Renal pelvis (tissue), 4 donors: ENCODE measurements around the gene INO80. TPM values are rescaled to one million over a fixed set of nuclear protein-coding genes. Genes with fewer than 3 reads are reported as not detected.

Source experiments
- DNase-seq: peaks from one replicate; pipeline ENCODE4 v3.0.0-alpha.2; 2013
- polyA plus RNA-seq, 3 donors: library from polyadenylated mRNA; unstranded; fragments of 120-200 nt; gene quantifications; one replicate each; pipeline ENCODE4 v1.2.1, GENCODE V29; 2013; ENCODE audit not compliant: insufficient read length in 3 of 3

The INO80 gene
- polyA plus RNA-seq, 3 donors = 23.1 to 25.7 (median 25.7) TPM

GRCh38 chr15:40949756-40950207, 166.3 kb downstream of the INO80 start:
- DNase-seq = no peak

GRCh38 chr15:40948706-40949473, 167.2 kb downstream of the INO80 start:
- DNase-seq = no peak

GRCh38 chr15:40944510-40945296, 171.4 kb downstream of the INO80 start:
- DNase-seq = no peak

DNA sequence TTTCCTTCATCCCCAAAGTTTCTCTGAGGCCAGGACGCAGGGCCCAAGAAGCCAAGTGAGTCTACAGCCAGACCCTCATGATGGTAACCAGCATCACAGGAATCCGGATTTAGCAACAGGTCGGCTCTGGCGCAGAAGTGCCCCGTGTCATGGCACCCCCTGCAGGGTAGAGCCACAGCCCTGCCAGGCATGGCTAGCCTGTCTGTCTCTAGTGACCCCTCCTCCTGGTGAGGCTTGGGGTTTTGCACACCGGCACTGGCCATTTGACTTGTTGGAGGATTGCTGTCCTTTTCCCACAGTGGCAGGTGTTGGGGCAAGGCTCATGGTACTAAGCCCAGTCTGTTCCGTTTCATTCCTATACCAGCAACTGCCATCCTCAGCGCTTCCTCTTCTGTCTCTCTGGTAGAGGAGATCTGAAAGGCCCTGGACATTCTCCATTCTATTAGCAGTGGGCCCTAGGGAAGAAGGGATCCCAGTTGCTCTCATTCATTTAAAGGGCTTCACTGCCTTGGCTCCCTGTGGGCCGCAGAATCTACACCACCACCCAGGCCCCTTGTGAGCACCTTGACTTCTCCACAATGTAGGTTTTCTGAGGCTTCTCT, 172.2 kb downstream of the INO80 start:
- no peak for DNase-seq

- DNase-seq = no peak
Observed at GRCh38 chr15:40942878-40943277, 173.2 kb downstream of the INO80 start.

- no peak for DNase-seq
Observed at GRCh38 chr15:40942337-40942854, 173.7 kb downstream of the INO80 start.

- DNase-seq = peak; percentile 84
Observed at GRCh38 chr15:40941528-40942336, 174.3 kb downstream of the INO80 start.

DNA sequence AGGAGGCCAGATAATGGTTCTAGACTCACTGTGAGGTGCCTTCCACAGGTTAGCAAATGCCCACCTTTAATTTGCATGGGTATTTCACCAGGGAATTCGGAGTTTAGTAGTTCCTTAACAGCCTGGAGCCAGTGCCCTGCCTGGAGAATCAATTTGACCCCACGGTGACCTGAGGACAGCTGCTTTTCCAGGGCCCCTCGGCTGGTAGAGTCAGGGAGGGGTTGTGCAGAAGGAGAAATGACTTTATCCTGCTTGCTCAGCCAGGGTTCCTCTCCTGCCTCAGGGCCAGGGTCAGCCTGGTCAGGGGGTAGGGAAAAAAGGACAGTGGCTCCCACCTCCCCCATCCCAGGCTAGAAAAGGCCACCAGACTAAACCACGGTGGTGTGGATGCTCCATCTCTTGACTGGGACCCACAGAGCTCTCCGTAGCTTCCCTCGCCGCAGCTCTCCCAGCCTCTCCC, 175.0 kb downstream of the INO80 start:
- no peak for DNase-seq

- no peak for DNase-seq
Observed at GRCh38 chr15:40940296-40940801, 175.7 kb downstream of the INO80 start.

DNA sequence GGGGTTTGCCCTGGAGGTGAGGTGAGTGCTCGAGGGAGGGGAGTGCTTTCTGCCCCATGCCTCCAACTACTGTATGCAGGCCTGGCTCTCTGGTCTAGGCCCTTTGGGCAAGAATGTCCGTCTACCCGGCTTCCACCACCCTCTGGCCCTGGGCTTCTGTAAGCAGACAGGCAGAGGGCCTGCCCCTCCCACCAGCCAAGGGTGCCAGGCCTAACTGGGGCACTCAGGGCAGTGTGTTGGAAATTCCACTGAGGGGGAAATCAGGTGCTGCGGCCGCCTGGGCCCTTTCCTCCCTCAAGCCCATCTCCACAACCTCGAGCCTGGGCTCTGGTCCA, 177.6 kb downstream of the INO80 start:
- DNase-seq = no peak

DNA sequence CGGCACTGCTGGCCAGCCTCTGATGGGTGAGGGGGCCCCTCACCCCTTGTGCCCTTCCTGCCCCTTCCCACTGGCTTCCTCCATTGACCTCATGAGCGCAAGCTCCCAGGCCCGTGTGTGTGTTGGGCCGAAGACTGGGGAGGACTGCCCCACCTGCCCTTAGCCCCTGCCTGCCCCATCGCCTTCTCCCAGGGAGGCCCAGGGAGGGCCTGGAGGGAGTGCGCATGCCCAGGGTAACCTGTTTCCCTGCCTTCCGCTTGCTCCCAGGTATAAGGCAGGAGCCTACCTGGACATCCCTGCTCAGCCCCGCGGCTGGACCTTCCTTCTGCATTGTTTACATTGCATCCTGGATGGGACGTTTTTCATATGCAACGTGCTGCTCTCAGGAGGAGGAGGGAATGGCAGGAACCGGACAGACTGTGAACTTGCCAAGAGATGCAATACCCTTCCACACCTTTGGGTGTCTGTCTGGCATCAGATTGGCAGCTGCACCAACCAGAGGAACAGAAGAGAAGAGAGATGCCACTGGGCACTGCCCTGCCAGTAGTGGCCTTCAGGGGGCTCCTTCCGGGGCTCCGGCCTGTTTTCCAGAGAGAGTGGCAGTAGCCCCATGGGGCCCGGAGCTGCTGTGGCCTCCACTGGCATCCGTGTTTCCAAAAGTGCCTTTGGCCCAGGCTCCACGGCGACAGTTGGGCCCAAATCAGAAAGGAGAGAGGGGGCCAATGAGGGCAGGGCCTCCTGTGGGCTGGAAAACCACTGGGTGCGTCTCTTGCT, 178.1 kb downstream of the INO80 start:
- no peak for DNase-seq

GRCh38 chr15:40936709-40937666, 179.1 kb downstream of the INO80 start:
- DNase-seq = no peak

GRCh38 chr15:40936234-40936708, 179.8 kb downstream of the INO80 start:
- DNase-seq = no peak

GRCh38 chr15:40934457-40934856, 181.6 kb downstream of the INO80 start:
- no peak for DNase-seq

- no peak for DNase-seq
Observed at GRCh38 chr15:40933517-40933902, 182.6 kb downstream of the INO80 start.

DNA sequence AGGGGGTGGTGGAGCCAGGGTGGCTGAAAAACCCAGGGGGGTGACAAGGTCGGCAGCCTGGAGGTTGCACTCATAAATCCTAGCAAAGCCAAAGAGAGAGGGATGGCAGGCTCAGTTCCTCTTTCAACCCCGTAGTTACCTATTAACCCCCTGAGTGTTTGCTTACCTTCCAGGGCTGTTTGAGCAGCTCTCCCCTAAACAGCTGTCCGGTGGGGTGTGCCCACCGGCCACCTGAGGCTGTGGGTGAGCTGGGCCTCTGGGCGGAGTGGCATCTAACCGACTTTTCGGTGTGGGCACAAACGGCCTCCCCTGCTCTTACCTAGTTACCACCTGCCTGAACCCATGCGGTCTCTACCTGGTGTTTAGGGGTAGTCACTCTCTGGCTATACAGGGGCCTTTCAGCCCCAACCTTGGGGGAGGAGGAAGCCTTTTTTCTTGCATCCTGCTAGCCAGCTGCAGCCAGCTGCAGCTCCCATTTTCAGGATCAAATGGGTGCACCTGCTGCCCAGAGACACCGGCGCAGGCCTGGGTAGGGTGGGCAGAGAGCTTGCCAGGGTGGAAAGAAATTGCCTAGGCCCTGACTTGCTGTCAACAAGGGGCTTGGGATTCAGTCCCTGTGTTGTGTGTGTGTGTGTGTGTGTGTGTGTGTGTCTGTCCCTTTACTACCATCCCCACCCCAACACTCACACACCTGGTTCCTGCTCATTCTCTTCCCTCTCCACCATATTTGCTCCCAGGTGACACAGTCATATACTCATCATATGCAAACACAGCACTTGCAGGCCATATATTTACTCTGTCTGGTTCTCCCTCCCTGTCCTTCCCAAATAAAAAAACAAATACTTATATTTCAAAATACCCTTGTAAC, 183.2 kb downstream of the INO80 start:
- DNase-seq = no peak

- DNase-seq = no peak
Observed at GRCh38 chr15:40932156-40932555, 183.9 kb downstream of the INO80 start.
